GM23248 (cell line): ENCODE results near the gene DNASE1L1.

Source experiments
- EZH2 ChIP-seq: fragments of 200-600 bp; sonication (generic); IDR thresholded peaks from 2 replicates; pipeline ENCODE4 v1.6.1; 2018; ENCODE audit warnings: antibody characterized with exemption, mild to moderate bottlenecking; ENCODE audit not compliant: insufficient read depth, poor library complexity, severe bottlenecking
- EZH2phosphoT487 ChIP-seq: fragments of 200-600 bp; sonication (generic); IDR thresholded peaks from 2 replicates; pipeline ENCODE4 v1.6.1; 2018; ENCODE audit warnings: antibody characterized with exemption, moderate library complexity, mild to moderate bottlenecking, low read depth; ENCODE audit not compliant: insufficient read depth

GRCh38 chrX:154374313-154375155 lies 34.5 kb downstream of the DNASE1L1 start, which contains the start of gene FLNA:
- TF ChIP-seq EZH2 (no peak), EZH2phosphoT487 (no peak)
